ENCODE data around the gene PLAGL2.
"Not testable (repeated sequence)": the region's sequence is repeated elsewhere in the genome, so short reads cannot be mapped to it uniquely, and the experiment has no call there.

The PLAGL2 gene

GRCh38 chr20:32207626-32208498 lies at the start of gene PLAGL2, which contains the start of gene POFUT1:
TSS of gene PLAGL2 (minus strand) at chr20:32207743. CDS start at chr20:32202178, 5,565 bp downstream.
TSS of gene POFUT1 (plus strand) at chr20:32207880. CDS start at chr20:32207942, 62 bp downstream.
- in situ Hi-C loops (cut with MboI; ENCODE audit: low sequenced_read_pairs), result no loop called here

- in situ Hi-C loops (cut with MboI; ENCODE audit: low sequenced_read_pairs), result no loop called here
These were observed 44.6 kb upstream of the PLAGL2 start for GRCh38 chr20:32252189-32252588.

- in situ Hi-C loops (cut with MboI; ENCODE audit: low sequenced_read_pairs), result no loop called here
These were observed 43.9 kb upstream of the PLAGL2 start for GRCh38 chr20:32251470-32251869.

GRCh38 chr20:32249030-32249738 lies 41.6 kb upstream of the PLAGL2 start:
- in situ Hi-C loops (cut with MboI; ENCODE audit: low sequenced_read_pairs), result no loop called here

GRCh38 chr20:32248043-32248442 lies 40.5 kb upstream of the PLAGL2 start:
- in situ Hi-C loops (cut with MboI; ENCODE audit: low sequenced_read_pairs), result no loop called here

GRCh38 chr20:32246208-32246607 lies 38.7 kb upstream of the PLAGL2 start:
- in situ Hi-C loops (cut with MboI; ENCODE audit: low sequenced_read_pairs), result not testable (repeated sequence)

DNA sequence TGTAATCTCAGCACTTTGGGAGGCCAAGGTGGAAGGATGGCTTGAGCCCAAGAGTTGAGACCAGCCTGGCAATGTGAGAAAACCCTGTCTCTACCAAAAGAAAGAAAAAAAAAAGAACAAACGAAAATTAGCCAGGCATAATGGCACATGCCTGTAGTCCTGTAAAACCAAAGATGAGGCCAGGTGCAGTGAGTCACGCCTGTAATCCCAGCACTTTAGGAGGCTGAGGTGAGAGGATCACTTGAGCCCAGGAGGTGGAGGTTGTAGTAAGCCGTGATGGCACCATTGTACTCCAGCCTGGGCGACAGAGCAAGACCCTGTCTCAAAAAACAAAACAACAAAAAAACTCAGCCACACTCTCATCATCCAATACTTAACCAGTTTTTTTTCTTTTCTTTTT lies 37.4 kb upstream of the PLAGL2 start:
- in situ Hi-C loops (cut with MboI; ENCODE audit: low sequenced_read_pairs), result no loop called here

- in situ Hi-C loops (cut with MboI; ENCODE audit: low sequenced_read_pairs), result no loop called here
These were observed 36.7 kb upstream of the PLAGL2 start for GRCh38 chr20:32244150-32244823.

DNA sequence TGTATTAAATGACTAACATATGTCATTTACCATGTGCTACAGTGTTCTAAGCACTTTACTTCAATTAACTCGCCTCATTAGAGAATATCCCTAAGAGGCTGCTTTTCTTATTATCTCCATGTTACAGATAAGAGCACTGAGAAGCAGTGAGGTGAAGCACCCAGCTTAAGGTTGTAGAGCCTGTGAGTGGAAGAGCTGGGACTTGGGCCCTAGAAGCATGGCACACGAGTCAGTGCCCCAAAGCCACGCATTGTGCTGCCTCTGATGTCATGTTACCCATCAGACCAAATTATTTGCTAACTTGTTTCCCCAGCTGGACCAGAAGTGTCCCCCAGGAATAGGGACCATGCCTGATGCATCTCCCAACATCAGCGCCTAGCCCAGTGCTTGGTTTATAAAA lies 34.3 kb upstream of the PLAGL2 start:
- in situ Hi-C loops (cut with MboI; ENCODE audit: low sequenced_read_pairs), result no loop called here

DNA sequence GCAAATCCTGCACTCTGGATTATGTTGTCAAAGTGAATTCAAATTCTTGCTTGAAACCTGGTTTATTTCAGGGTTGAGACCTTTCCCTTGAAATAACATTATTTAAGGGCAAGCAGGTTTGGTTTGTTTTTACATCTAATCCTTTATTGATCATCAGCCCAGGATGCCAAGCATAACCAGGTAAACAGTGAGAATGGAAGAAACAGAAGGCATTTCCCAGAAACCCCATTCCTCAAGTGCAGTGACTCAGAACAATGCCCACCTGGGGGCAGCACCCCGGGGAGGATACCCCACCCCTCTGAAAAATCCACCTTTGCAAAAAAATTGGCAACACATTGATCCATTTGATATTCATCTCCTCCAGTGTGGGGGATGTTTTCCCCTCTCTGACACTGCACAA lies 32.7 kb upstream of the PLAGL2 start:
- in situ Hi-C loops (cut with MboI; ENCODE audit: low sequenced_read_pairs), result no loop called here

GRCh38 chr20:32238483-32239425 lies 31.2 kb upstream of the PLAGL2 start:
- in situ Hi-C loops (cut with MboI; ENCODE audit: low sequenced_read_pairs), result no loop called here

GRCh38 chr20:32237419-32237818 lies 29.9 kb upstream of the PLAGL2 start:
- in situ Hi-C loops (cut with MboI; ENCODE audit: low sequenced_read_pairs), result no loop called here

GRCh38 chr20:32236819-32237218 lies 29.3 kb upstream of the PLAGL2 start:
- in situ Hi-C loops (cut with MboI; ENCODE audit: low sequenced_read_pairs), result no loop called here

DNA sequence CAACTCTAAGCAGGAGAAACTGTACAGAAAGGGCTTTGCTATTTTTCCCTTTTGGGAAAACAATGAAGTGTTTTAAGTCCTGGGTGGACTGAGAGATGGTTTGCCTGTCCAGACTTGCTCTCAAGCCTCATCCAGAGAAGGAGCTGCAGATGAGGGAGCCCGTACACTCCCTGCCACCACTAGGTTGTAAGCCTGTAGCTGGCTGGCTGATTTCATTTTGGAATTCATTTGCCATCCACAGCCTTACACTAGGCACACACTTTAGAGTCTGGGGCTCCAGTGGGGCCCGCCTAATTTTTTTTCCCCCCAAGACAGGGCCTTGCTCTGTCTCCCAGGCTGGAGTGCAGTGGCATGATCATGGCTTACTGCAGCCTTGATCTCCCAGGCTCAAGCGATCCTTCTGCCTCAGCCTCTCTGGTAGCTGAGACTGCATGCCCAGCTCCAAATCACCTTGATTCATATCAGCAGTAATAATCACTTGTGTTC lies 28.5 kb upstream of the PLAGL2 start:
- in situ Hi-C loops (cut with MboI; ENCODE audit: low sequenced_read_pairs), result no loop called here

- in situ Hi-C loops (cut with MboI; ENCODE audit: low sequenced_read_pairs), result no loop called here
These were observed 27.9 kb upstream of the PLAGL2 start for GRCh38 chr20:32235331-32236047.

DNA sequence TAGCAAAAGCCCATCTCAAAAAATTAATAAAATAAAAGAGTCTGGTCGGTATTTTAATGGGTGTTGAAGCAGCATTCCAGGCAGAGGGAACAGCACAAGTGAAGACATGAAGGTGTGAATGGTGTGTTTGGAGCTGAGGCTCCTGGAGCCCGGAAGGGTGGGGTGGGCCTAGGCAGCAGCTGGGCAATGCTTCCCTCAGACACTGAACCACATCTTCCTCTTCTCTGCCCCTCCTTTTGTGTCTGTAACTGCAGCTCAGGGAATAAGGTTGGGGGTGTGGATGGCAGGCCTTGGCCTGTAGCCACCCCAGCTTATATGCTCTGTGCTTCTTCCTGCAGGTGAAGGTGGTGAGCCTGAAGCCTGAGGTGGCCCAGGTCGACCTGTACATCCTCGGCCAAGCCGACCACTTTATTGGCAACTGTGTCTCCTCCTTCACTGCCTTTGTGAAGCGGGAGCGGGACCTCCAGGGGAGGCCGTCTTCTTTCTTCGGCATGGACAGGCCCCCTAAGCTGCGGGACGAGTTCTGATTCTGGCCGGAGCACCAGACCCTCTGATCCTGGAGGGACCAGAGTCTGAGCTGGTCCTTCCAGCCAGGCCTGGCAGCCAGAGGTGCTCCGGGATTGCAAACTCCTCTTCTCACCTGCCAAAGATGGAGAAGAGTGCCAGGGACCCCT lies 26.7 kb upstream of the PLAGL2 start:
- in situ Hi-C loops (cut with MboI; ENCODE audit: low sequenced_read_pairs), result no loop called here

- in situ Hi-C loops (cut with MboI; ENCODE audit: low sequenced_read_pairs), result no loop called here
These were observed 25.7 kb upstream of the PLAGL2 start for GRCh38 chr20:32233286-32233685.

- in situ Hi-C loops (cut with MboI; ENCODE audit: low sequenced_read_pairs), result no loop called here
These were observed 24.9 kb upstream of the PLAGL2 start for GRCh38 chr20:32232326-32232886.

GRCh38 chr20:32231847-32232246 lies 24.3 kb upstream of the PLAGL2 start:
- in situ Hi-C loops (cut with MboI; ENCODE audit: low sequenced_read_pairs), result no loop called here
